Astrocyte of the spinal cord (primary cell): Measurements from ENCODE around the gene APOF.

ENCODE experiments used
- DNase-seq: peaks from one replicate; pipeline ENCODE4 v3.0.0; 2011; ENCODE audit warnings: low read depth, low spot score
- H3K4me3 ChIP-seq: 2 replicates; pipeline ENCODE4 v1.5.1; 2011; ENCODE audit warnings: low read depth, mild to moderate bottlenecking, low read length, moderate library complexity
- CTCF ChIP-seq: IDR thresholded peaks from 2 replicates; pipeline ENCODE4 v1.5.1; 2012; ENCODE audit warnings: low read depth, mild to moderate bottlenecking, low read length, inconsistent platforms
- in situ Hi-C: cut with HindIII; loops from 2 replicates; pipeline ENCODE4 v1.10.0; 2017; ENCODE audit warnings: low sequenced_read_pairs

Gene APOF

GRCh38 chr12:56398324-56398723 is 35.7 kb upstream of the APOF start:
- no peak overlapping the region for H3K4me3 ChIP-seq
- DNase-seq: no peak
- in situ Hi-C loops: no loop called here
- TF ChIP-seq CTCF: no peak

GRCh38 chr12:56392331-56392730 is 29.7 kb upstream of the APOF start:
- no peak for DNase-seq
- no peak overlapping the region for H3K4me3 ChIP-seq
- in situ Hi-C loops: no loop called here
- no peak for TF ChIP-seq CTCF

- DNase-seq: no peak
- H3K4me3 ChIP-seq: no peak overlapping the region
- no peak for TF ChIP-seq CTCF
- in situ Hi-C loops: no loop called here
Measured at GRCh38 chr12:56391721-56392120, 29.1 kb upstream of the APOF start.

- no peak for TF ChIP-seq CTCF
- no peak overlapping the region for H3K4me3 ChIP-seq
- DNase-seq: no peak
- in situ Hi-C loops: no loop called here
Measured at GRCh38 chr12:56389412-56389811, 26.8 kb upstream of the APOF start.

DNA sequence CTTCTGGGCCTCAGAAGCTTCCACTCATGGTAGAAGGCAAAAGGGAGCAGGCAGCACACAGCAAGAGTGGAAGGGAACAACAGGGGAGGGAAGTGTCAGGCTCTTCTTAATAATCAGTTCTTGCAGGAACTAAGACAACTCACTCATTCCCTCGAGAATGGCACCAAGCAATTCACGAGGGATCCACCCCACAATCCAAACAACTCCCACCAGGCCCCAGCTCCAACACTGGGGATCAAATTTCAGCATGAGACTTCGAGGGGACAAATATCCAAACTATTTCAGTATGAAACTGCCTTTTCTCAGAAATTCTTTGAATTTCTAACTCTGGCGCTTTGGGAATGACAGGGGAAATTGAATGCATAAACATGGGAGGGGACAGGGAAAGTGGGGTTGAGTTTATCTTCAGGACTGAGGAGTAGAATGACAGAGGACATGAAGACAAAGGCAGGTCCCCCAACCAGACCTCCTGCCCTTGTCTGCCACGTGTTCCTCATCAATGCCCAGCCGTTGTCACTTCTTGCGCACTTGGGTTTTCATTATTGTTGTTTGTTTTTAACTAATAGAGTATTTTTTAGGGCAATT is 24.6 kb upstream of the APOF start:
- in situ Hi-C loops: no loop called here
- no peak overlapping the region for H3K4me3 ChIP-seq
- peak; percentile 16 for DNase-seq
- no peak for TF ChIP-seq CTCF

DNA sequence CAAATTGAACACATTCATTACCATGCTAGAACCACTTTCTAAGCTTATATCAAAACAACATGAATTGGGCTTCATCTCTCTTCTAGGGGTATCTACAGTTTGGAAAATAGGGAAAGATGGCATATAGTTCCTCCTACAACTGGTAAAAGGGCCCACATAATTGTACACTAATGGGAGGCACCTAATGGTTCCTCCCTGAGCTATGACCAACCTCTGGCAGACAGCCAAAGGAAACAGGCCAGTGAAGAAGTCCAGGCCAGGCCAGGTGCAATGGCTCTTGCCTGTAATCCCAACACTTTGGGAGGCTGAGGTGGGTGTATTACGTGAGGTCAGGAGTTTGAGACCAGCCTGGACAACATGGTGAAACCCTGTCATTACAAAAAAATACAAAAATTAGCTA is 23.2 kb upstream of the APOF start:
- H3K4me3 ChIP-seq: no peak overlapping the region
- no peak for TF ChIP-seq CTCF
- no peak for DNase-seq
- in situ Hi-C loops: no loop called here

DNA sequence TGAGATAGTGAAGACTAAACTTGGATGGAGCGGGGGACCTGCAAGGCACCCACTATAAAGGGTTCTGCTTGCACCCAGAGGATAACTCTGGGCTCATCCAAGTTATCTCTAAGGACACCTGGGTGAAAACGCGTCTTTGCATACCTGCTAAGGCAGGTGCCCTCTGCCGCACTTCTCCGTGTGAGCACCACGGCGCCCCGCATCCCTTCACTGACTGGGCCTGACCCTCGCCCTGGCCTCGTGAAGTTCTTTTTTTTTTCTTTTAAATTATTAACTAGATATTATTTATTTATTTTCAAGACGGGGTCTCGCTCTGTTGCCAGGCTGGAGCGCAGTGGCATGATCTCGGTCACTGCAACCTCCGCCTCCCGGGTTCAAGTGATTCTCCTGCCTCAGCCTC is 20.0 kb upstream of the APOF start:
- H3K4me3 ChIP-seq: no peak overlapping the region
- in situ Hi-C loops: no loop called here
- no peak for DNase-seq
- TF ChIP-seq CTCF: no peak
